Activated T-helper 17 cell treated with anti-CD3 and anti-CD28 coated beads, Interleukin-2, amount 50 U/mL, for 72 hours (primary cell): ENCODE data around the gene HDAC3. TPM values are rescaled to one million over a fixed set of nuclear protein-coding genes. Genes with fewer than 3 reads are reported as not detected.
"Not testable (repeated sequence)": the region's sequence is repeated elsewhere in the genome, so short reads cannot be mapped to it uniquely, and the experiment has no call there.

Source experiments
- ATAC-seq: fragments of 150-1000 bp; cut with Tn5 transposase; replicated peaks from 2 replicates; pipeline ENCODE4 v1.10.0; 2021; ENCODE audit warnings: mild to moderate bottlenecking, moderate library complexity
- H3K27ac Mint-ChIP-seq: one replicate; pipeline ENCODE4 v1.8.0; 2022; ENCODE audit warnings: mixed read lengths
- H3K27me3 Mint-ChIP-seq: one replicate; pipeline ENCODE4 v1.8.0; 2022; ENCODE audit warnings: mixed read lengths
- H3K36me3 Mint-ChIP-seq: one replicate; pipeline ENCODE4 v1.8.0; 2022; ENCODE audit warnings: low read depth, mild to moderate bottlenecking, mixed read lengths
- H3K4me1 Mint-ChIP-seq: one replicate; pipeline ENCODE4 v1.8.0; 2022; ENCODE audit warnings: mixed read lengths
- H3K4me3 Mint-ChIP-seq: one replicate; pipeline ENCODE4 v1.8.0; 2022; ENCODE audit warnings: mild to moderate bottlenecking, mixed read lengths
- H3K9me3 Mint-ChIP-seq: one replicate; pipeline ENCODE4 v1.8.0; 2022; ENCODE audit warnings: mixed read lengths
- total RNA-seq, 2 donors: library from RNA; stranded (reverse); gene quantifications; one replicate each; pipeline ENCODE4 v1.2.3, GENCODE V29; 2022

The HDAC3 gene
- total RNA-seq, 2 donors from 2014 or later: 123 to 174 TPM

GRCh38 chr5:141609921-141610320 is 26.7 kb downstream of the HDAC3 start:
- H3K9me3 Mint-ChIP-seq, ATAC-seq, H3K27me3 Mint-ChIP-seq: not testable (repeated sequence)
- peak overlapping the region; percentile 87 for H3K27ac Mint-ChIP-seq
- H3K4me3 Mint-ChIP-seq: peak overlapping the region; percentile 76
- peaks cover 69% of the 10 kb centered on the region for H3K36me3 Mint-ChIP-seq
- peaks cover 46% of the 10 kb centered on the region for H3K4me1 Mint-ChIP-seq

- ATAC-seq: no peak
- peaks cover 61% of the 10 kb centered on the region for H3K36me3 Mint-ChIP-seq
These were observed 27.6 kb downstream of the HDAC3 start for GRCh38 chr5:141609044-141609443.

GRCh38 chr5:141608557-141608956 is 28.1 kb downstream of the HDAC3 start:
- H3K36me3 Mint-ChIP-seq: peaks cover 61% of the 10 kb centered on the region
- H3K27me3 Mint-ChIP-seq: no peaks in the 10 kb centered on the region
- H3K4me1 Mint-ChIP-seq: peaks cover 53% of the 10 kb centered on the region
- H3K27ac Mint-ChIP-seq: peak overlapping the region; percentile 87
- peak overlapping the region; percentile 76 for H3K4me3 Mint-ChIP-seq
- no peaks in the 10 kb centered on the region for H3K9me3 Mint-ChIP-seq
- ATAC-seq: no peak

More at GRCh38 chr5:141609044-141609443, 27.6 kb downstream of the HDAC3 start:
- no peaks in the 10 kb centered on the region for H3K27me3 Mint-ChIP-seq
- peak overlapping the region; percentile 76 for H3K4me3 Mint-ChIP-seq
- no peaks in the 10 kb centered on the region for H3K9me3 Mint-ChIP-seq
- peaks cover 53% of the 10 kb centered on the region for H3K4me1 Mint-ChIP-seq
- peak overlapping the region; percentile 87 for H3K27ac Mint-ChIP-seq

DNA sequence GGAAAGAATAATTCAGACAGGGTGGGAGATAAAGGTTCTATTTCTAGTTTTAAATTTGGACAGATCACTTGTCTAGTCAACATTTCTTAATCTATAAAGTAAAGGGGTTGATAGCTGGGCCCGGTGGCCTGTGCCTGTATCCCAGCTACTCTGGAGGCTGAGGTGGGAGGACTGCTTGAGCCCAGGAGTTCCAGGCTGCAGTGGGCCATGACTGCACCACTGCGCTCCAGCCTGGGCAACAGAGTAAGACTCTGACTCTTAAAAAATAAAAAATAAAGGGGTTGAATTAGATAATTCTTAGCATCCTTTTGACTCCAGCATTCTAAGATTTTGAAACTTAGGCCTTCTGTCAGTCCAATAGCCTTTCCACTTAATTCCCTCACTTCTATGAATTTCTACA is 28.6 kb downstream of the HDAC3 start:
- H3K4me3 Mint-ChIP-seq: peak overlapping the region; percentile 76
- ATAC-seq: no peak
- H3K27ac Mint-ChIP-seq: peak overlapping the region; percentile 87
- peaks cover 49% of the 10 kb centered on the region for H3K4me1 Mint-ChIP-seq
- no peaks in the 10 kb centered on the region for H3K9me3 Mint-ChIP-seq
- peaks cover 56% of the 10 kb centered on the region for H3K36me3 Mint-ChIP-seq
- H3K27me3 Mint-ChIP-seq: no peaks in the 10 kb centered on the region

DNA sequence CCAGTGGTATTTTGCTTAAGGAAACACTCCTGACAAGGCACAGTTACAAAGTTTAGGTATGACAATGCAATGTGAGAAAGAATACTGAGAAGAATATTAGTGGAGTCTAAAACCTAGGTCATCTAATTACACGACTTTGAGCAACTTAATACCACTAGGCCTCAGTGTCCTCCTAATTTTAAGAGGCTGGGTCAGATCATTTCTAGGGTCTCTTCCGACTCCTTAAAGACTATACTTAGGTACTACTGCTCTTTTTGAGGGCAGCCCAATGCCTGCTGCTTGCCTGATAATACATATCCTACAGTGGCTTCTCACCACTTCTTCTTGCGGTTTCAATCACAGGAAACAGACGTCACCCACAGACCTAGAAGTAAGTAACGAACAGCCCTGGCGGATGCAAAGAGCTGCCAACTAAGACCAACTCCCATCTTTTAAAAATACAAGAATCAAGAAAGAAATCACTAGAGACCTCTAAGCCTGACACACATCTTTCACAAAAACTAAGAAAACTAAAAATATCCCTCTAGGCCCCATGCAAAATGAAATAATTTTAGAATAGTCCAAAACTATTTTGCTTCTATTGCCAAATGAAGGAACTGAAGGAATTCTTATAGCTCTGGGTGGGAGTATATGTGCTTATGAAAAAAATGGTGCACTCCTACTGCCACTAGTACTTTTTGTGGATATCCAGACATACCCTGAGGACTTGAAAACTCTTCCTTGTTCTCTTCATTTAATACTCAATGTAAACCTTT is 30.9 kb downstream of the HDAC3 start:
- peak overlapping the region; percentile 76 for H3K4me3 Mint-ChIP-seq
- ATAC-seq: peak; percentile 90
- H3K27ac Mint-ChIP-seq: peak overlapping the region; percentile 87
- no peaks in the 10 kb centered on the region for H3K27me3 Mint-ChIP-seq
- H3K36me3 Mint-ChIP-seq: peaks cover 51% of the 10 kb centered on the region
- peaks cover 47% of the 10 kb centered on the region for H3K4me1 Mint-ChIP-seq
- no peaks in the 10 kb centered on the region for H3K9me3 Mint-ChIP-seq

GRCh38 chr5:141603923-141604717 is 32.5 kb downstream of the HDAC3 start:
- Mint-ChIP-seq H3K36me3 (peaks cover 38% of the 10 kb centered on the region), H3K27me3 (no peaks in the 10 kb centered on the region), H3K4me3 (peak overlapping the region; percentile 76), H3K4me1 (peaks cover 50% of the 10 kb centered on the region), H3K27ac (peak overlapping the region; percentile 87), H3K9me3 (no peaks in the 10 kb centered on the region)
- peak; percentile 45 for ATAC-seq

GRCh38 chr5:141602606-141603005 is 34.0 kb downstream of the HDAC3 start:
- peaks cover 49% of the 10 kb centered on the region for H3K4me1 Mint-ChIP-seq
- peak overlapping the region; percentile 91 for H3K27ac Mint-ChIP-seq
- ATAC-seq: no peak
- H3K9me3 Mint-ChIP-seq: no peaks in the 10 kb centered on the region
- peaks cover 38% of the 10 kb centered on the region for H3K36me3 Mint-ChIP-seq
- peak overlapping the region; percentile 75 for H3K4me3 Mint-ChIP-seq
- H3K27me3 Mint-ChIP-seq: no peaks in the 10 kb centered on the region

GRCh38 chr5:141598391-141599345 is 38.0 kb downstream of the HDAC3 start:
- Mint-ChIP-seq H3K9me3 (no peaks in the 10 kb centered on the region), H3K4me1 (peaks cover 46% of the 10 kb centered on the region), H3K36me3 (peaks cover 54% of the 10 kb centered on the region), H3K27me3 (no peaks in the 10 kb centered on the region), H3K4me3 (peak overlapping the region; percentile 21), H3K27ac (peak overlapping the region; percentile 48)
- ATAC-seq: peak; percentile 88

- Mint-ChIP-seq H3K27me3 (no peaks in the 10 kb centered on the region), H3K27ac (peak overlapping the region; percentile 41), H3K9me3 (no peaks in the 10 kb centered on the region), H3K4me3 (peak overlapping the region; percentile 35), H3K36me3 (peaks cover 56% of the 10 kb centered on the region), H3K4me1 (peaks cover 45% of the 10 kb centered on the region)
- no peak for ATAC-seq
These were observed 38.8 kb downstream of the HDAC3 start for GRCh38 chr5:141597814-141598213.

DNA sequence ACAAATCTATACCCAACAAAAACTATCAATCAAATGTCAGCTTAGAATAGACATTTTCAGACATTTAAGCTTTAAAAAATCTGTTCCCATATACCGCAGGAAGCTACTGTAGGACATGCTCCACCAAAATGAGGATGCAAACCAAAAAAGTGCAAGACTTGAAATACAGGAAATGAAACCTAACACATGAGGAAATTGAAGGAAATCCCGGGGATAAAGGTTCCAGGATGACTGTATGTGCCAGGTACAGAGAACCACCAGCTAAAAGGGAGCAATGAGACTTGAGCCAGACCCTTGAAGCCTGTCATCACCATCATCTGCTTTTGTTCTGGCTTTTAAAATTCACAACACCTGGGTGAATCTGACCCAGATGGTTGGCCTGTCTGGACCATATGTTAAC is 39.3 kb downstream of the HDAC3 start:
- Mint-ChIP-seq H3K27ac (peak overlapping the region; percentile 41), H3K4me3 (peak overlapping the region; percentile 35)

DNA sequence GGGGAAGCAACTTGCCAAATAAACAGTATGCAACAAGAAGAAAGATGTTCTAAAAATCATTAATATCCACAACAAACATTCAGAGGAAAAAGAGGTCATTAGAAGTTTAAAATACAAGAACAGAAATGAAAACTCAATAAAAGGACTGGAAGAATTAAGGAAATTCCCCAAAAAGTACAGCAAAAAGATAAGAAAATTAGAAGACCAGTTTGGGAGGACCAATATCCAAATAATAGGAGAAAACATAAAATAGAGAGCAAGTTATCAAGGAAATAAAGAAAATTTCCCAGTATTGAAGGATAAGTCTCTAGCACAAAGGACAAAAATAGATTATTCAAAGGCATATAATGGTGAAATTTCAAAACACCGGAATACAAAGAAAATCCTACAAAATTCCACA is 39.8 kb downstream of the HDAC3 start:
- Mint-ChIP-seq H3K27ac (peak overlapping the region; percentile 41), H3K36me3 (peaks cover 56% of the 10 kb centered on the region), H3K4me3 (peak overlapping the region; percentile 35), H3K27me3 (no peaks in the 10 kb centered on the region), H3K9me3 (no peaks in the 10 kb centered on the region), H3K4me1 (peaks cover 47% of the 10 kb centered on the region)
- ATAC-seq: no peak

More for the DNA sequence above, 39.3 kb downstream of the HDAC3 start:
- Mint-ChIP-seq H3K9me3 (no peaks in the 10 kb centered on the region), H3K27me3 (no peaks in the 10 kb centered on the region), H3K4me1 (peaks cover 45% of the 10 kb centered on the region), H3K36me3 (peaks cover 56% of the 10 kb centered on the region)
- no peak for ATAC-seq

DNA sequence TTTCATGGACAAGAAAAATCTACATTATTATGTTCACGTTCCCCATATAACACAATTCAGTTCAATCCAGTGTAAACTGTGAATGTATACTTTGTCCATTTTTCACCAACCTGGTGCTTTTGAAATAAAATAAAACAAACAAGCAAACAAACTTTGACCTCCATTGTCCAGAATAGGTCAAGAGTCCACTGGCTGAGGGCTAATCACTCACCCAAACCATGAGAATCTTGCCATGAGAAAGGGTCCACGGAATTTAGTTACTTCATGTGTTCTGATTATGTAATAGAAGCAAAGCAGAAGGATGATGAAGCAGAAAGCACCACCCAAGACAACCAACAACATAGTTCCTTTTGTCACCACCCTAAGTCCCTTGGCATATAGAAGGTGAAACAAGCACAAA is 46.5 kb downstream of the HDAC3 start:
- peaks cover 39% of the 10 kb centered on the region for H3K4me1 Mint-ChIP-seq
- no peaks in the 10 kb centered on the region for H3K27me3 Mint-ChIP-seq
- H3K27ac Mint-ChIP-seq: no peak overlapping the region
- no peak for ATAC-seq
- no peaks in the 10 kb centered on the region for H3K9me3 Mint-ChIP-seq
- no peak overlapping the region for H3K4me3 Mint-ChIP-seq
- H3K36me3 Mint-ChIP-seq: peaks cover 91% of the 10 kb centered on the region

DNA sequence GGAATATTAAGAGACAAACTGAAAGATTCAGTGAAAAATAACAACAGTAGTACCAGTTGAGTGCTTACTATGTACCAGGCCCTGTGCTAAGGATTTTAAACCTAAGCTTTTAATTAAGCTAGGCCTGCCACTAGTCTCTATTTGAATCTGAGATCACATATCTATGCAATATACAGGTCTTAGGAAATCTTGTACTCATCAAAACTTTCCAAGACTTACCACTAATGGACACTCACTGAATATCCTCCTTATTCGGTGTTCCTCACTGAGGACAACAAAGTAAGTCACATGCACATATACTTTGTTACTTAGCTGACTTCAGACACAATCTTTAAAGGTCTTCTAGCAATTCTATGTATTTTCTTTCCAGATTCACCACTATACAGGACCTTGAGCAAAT is 50.4 kb downstream of the HDAC3 start:
- no peaks in the 10 kb centered on the region for H3K27me3 Mint-ChIP-seq
- H3K27ac Mint-ChIP-seq: peak overlapping the region; percentile 55
- H3K4me3 Mint-ChIP-seq: no peak overlapping the region
- peaks cover 100% of the 10 kb centered on the region for H3K36me3 Mint-ChIP-seq
- ATAC-seq: no peak
- no peaks in the 10 kb centered on the region for H3K9me3 Mint-ChIP-seq
- H3K4me1 Mint-ChIP-seq: peaks cover 32% of the 10 kb centered on the region

- peak overlapping the region; percentile 55 for H3K27ac Mint-ChIP-seq
- H3K4me3 Mint-ChIP-seq: no peak overlapping the region
- H3K36me3 Mint-ChIP-seq: peaks cover 100% of the 10 kb centered on the region
- no peak for ATAC-seq
- peaks cover 26% of the 10 kb centered on the region for H3K4me1 Mint-ChIP-seq
- no peaks in the 10 kb centered on the region for H3K9me3 Mint-ChIP-seq
- H3K27me3 Mint-ChIP-seq: no peaks in the 10 kb centered on the region
These were observed 51.1 kb downstream of the HDAC3 start for GRCh38 chr5:141585594-141585993.
